DND-41 (cell line): ENCODE measurements around the gene EFHC1.

Experiments
- EZH2 ChIP-seq: IDR thresholded peaks from 3 replicates; pipeline ENCODE4 v1.6.1; 2012; ENCODE audit warnings: borderline replicate concordance, low read depth, mild to moderate bottlenecking, moderate library complexity, low read length, inconsistent platforms; ENCODE audit not compliant: severe bottlenecking
- TF ChIP-seq, protein P1 (sequence below): IDR thresholded peaks from 2 replicates; pipeline ENCODE4 v1.5.1; 2012; ENCODE audit warnings: borderline replicate concordance, low read length, moderate library complexity, mild to moderate bottlenecking; ENCODE audit not compliant: poor library complexity, severe bottlenecking; ENCODE audit errors: extremely low read depth

DNA sequence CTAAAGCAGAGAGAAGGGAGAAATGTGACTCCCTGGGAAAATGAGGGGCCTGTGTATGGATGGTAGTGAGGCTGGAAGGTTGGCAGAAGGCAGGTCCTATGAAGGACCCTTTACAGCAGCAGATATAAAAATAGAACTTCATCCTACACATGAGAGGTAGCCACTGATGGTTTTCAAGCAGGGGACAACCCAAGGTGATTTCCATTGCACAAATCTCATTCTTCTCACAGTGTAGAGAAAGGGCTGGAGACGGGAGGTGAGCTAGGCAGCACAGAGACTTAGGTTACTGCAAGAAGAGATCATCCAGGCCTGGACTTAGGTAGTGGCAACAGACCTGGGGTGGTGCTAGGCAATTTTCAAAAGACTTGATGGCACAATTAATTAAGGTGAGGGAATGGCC, 126.0 kb downstream of the EFHC1 start:
- TF ChIP-seq, protein P1, sequence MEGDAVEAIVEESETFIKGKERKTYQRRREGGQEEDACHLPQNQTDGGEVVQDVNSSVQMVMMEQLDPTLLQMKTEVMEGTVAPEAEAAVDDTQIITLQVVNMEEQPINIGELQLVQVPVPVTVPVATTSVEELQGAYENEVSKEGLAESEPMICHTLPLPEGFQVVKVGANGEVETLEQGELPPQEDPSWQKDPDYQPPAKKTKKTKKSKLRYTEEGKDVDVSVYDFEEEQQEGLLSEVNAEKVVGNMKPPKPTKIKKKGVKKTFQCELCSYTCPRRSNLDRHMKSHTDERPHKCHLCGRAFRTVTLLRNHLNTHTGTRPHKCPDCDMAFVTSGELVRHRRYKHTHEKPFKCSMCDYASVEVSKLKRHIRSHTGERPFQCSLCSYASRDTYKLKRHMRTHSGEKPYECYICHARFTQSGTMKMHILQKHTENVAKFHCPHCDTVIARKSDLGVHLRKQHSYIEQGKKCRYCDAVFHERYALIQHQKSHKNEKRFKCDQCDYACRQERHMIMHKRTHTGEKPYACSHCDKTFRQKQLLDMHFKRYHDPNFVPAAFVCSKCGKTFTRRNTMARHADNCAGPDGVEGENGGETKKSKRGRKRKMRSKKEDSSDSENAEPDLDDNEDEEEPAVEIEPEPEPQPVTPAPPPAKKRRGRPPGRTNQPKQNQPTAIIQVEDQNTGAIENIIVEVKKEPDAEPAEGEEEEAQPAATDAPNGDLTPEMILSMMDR = no peak
- no peak for TF ChIP-seq EZH2
